Gastroesophageal sphincter (tissue), 4 donors: Measurements from ENCODE around the gene DUS1L. TPM values are rescaled to one million over a fixed set of nuclear protein-coding genes. Genes with fewer than 3 reads are reported as not detected.

Experiments
- ATAC-seq: fragments of 150-250 bp; one replicate; pipeline ENCODE4 v1.9.1; 2016; ENCODE audit warnings: mild to moderate bottlenecking, moderate library complexity
- H3K27ac ChIP-seq, 4 donors: fragments of 200-600 bp; sonication (generic) in 3 of 4; 1 replicate in 3 of 4; 2 replicates in 1 of 4; pipeline ENCODE4 v1.5.1; 2016 to 2019
- H3K27me3 ChIP-seq: fragments of 200-600 bp; sonication (generic); one replicate; pipeline ENCODE4 v1.5.1; 2019
- H3K36me3 ChIP-seq, 2 donors: fragments of 200-600 bp; sonication (generic); one replicate each; pipeline ENCODE4 v1.5.1; 2019; ENCODE audit warnings: control low read depth in 1 of 2
- H3K4me1 ChIP-seq, 3 donors: fragments of 200-600 bp; sonication (generic); 1 replicate in 2 of 3; 2 replicates in 1 of 3; pipeline ENCODE4 v1.5.1; 2016 to 2019; ENCODE audit warnings: control low read depth in 2 of 3
- H3K4me3 ChIP-seq, 2 donors: fragments of 200-600 bp; sonication (generic); one replicate each; pipeline ENCODE4 v1.5.1; 2019; ENCODE audit warnings: mild to moderate bottlenecking in 1 of 2, moderate library complexity in 1 of 2
- H3K9me3 ChIP-seq, 3 donors: fragments of 200-600 bp; sonication (generic); one replicate each; pipeline ENCODE4 v1.5.1; 2017 to 2019; ENCODE audit warnings: control low read depth in 2 of 3
- CTCF ChIP-seq, 4 experiments: fragments of 200-600 bp in 2 of 4; fragments of 450-650 bp in 2 of 4; sonication (generic) in 1 of 4; IDR thresholded peaks; one replicate each; pipeline ENCODE4 v1.5.1; 2017 to 2019; ENCODE audit warnings: antibody characterized with exemption in 4 of 4, mild to moderate bottlenecking in 2 of 4, moderate library complexity in 2 of 4
- EP300 ChIP-seq: sonication (generic); formaldehyde crosslinking; IDR thresholded peaks from one replicate; pipeline ENCODE4 v1.6.1; 2017; ENCODE audit warnings: antibody characterized with exemption, mild to moderate bottlenecking
- POLR2A ChIP-seq, 2 donors: fragments of 450-650 bp; IDR thresholded peaks; one replicate each; pipeline ENCODE4 v1.6.1; 2017; ENCODE audit warnings: antibody characterized with exemption in 2 of 2, mild to moderate bottlenecking in 2 of 2, moderate library complexity in 1 of 2
- POLR2AphosphoS5 ChIP-seq: sonication (generic); formaldehyde crosslinking; IDR thresholded peaks from one replicate; pipeline ENCODE4 v1.6.1; 2017; ENCODE audit warnings: antibody characterized with exemption
- WGBS, 2 donors: methylation state at CpG; one replicate each; pipeline ENCODE4 v1.1.5; 2018; ENCODE audit warnings: low coverage in 1 of 2; 5-methylcytosine and 5-hydroxymethylcytosine counted together
- total RNA-seq, 4 donors: library from RNA; depleted of rRNA; stranded (reverse); fragments of >200 nt; gene quantifications; one replicate each; pipeline ENCODE4 v1.1.0, GENCODE V29; 2016

DUS1L gene
- total RNA-seq, 4 donors from 2014 or later = 35.8 to 62.8 (median 52.9) TPM

GRCh38 chr17:82076018-82076784 lies 10.6 kb upstream of the DUS1L start:
- no peak for TF ChIP-seq POLR2A (IDR thresholded peaks at IDR 0.05)
- no peak for TF ChIP-seq CTCF (IDR thresholded peaks at IDR 0.05)
- TF ChIP-seq POLR2AphosphoS5 = no peak
- TF ChIP-seq EP300 = no peak
- no peaks in the 10 kb centered on the region for H3K27me3 ChIP-seq
- no peaks in the 10 kb centered on the region for H3K9me3 ChIP-seq
- 77 to 80% methylated on average over 12 to 14 of the region's 25 CpGs for WGBS, 2 donors
- H3K4me3 ChIP-seq = no peak overlapping the region
- ATAC-seq = no peak
- H3K36me3 ChIP-seq = peaks cover 0 to 30% of the 10 kb centered on the region in 2 donors
- no peaks in the 10 kb centered on the region for H3K4me1 ChIP-seq
- no peak overlapping the region for H3K27ac ChIP-seq

DNA sequence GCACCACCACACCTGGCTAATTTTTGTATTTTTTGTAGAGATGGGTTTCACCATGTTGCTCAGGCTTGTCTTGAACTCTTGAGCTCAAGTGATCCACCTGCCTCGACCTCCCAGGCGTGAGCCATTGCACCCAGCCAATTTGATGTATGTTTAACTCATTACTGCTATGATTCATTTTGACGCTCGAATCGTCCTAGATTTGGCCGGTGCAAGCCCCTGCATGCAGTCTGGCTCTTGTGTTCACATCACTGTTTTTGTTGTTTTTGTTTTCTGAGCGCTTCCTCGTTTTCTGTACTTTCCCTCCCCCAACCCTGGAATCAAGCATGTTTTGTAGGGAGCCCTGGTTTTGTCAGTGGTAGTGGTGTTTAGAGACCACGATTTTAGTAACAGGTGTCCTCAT lies 7.8 kb upstream of the DUS1L start:
- TF ChIP-seq POLR2A (IDR thresholded peaks at IDR 0.05) (no peak), POLR2AphosphoS5 (no peak), EP300 (no peak), CTCF (IDR thresholded peaks at IDR 0.05) (no peak)
- H3K36me3 ChIP-seq = peaks cover 0 to 2% of the 10 kb centered on the region in 2 donors
- no peak for ATAC-seq
- H3K27ac ChIP-seq = no peak overlapping the region
- no peak overlapping the region for H3K4me3 ChIP-seq
- no peaks in the 10 kb centered on the region for H3K4me1 ChIP-seq
- no peaks in the 10 kb centered on the region for H3K9me3 ChIP-seq
- H3K27me3 ChIP-seq = no peaks in the 10 kb centered on the region
- WGBS, 2 donors = 71 to 88% methylated on average over 7 to 8 of the region's 9 CpGs

DNA sequence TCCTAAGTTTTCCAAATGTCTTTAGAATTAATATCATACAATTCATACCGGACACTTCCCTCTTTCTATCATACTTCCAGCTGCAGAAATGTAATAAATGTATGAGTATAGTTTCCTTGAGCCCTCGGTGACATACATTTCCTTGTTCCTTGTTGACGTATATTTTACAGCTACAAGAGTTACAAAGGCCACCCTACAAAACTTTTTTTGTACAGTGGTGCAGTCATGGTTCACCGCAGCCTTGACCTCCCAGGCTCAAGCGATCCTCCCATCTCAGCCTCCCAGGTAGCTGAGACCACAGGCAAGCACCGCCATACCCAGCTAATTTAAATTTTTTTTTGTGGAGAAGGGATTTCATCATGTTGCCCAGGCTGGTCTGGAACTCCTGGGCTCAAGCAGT lies 7.2 kb upstream of the DUS1L start:
- Histone ChIP-seq H3K4me3 (no peak overlapping the region), H3K36me3 (no peaks in the 10 kb centered on the region), H3K9me3 (no peaks in the 10 kb centered on the region), H3K27me3 (no peaks in the 10 kb centered on the region), H3K4me1 (no peaks in the 10 kb centered on the region), H3K27ac (no peak overlapping the region)
- WGBS, 2 donors = 80 to 82% methylated on average over 6 of the region's 6 CpGs
- TF ChIP-seq CTCF (IDR thresholded peaks at IDR 0.05) = no peak
- TF ChIP-seq POLR2AphosphoS5 = no peak
- no peak for TF ChIP-seq POLR2A (IDR thresholded peaks at IDR 0.05)
- TF ChIP-seq EP300 = no peak
- ATAC-seq = no peak

GRCh38 chr17:82070611-82071010 lies 5.0 kb upstream of the DUS1L start:
- Histone ChIP-seq H3K4me1 (peaks cover 0 to 10% (median 7%) of the 10 kb centered on the region in 3 donors), H3K36me3 (no peaks in the 10 kb centered on the region), H3K27me3 (no peaks in the 10 kb centered on the region), H3K27ac (no peak overlapping the region), H3K9me3 (no peaks in the 10 kb centered on the region), H3K4me3 (no peak overlapping the region)
- no peak for ATAC-seq
- TF ChIP-seq POLR2A (IDR thresholded peaks at IDR 0.05) (no peak), CTCF (IDR thresholded peaks at IDR 0.05) (no peak), POLR2AphosphoS5 (no peak), EP300 (no peak)

GRCh38 chr17:82065193-82065637 lies 389 bp downstream of the DUS1L start:
- peaks cover 0 to 29% (median 19%) of the 10 kb centered on the region in 3 donors for H3K4me1 ChIP-seq
- peak overlapping the region; percentile 62 to 95 (median 90) for H3K27ac ChIP-seq
- H3K9me3 ChIP-seq = no peaks in the 10 kb centered on the region
- no peaks in the 10 kb centered on the region for H3K27me3 ChIP-seq
- peaks cover 0 to 41% of the 10 kb centered on the region in 2 donors for H3K36me3 ChIP-seq
- peak overlapping the region; percentile 72 to 85 for H3K4me3 ChIP-seq
- ATAC-seq = peak; percentile 47
- TF ChIP-seq EP300 (no peak), POLR2A (IDR thresholded peaks at IDR 0.05) (no peak), CTCF (IDR thresholded peaks at IDR 0.05) (no peak), POLR2AphosphoS5 (no peak)
- no CpG with 5 or more reads among the region's 47 CpGs for WGBS, 2 donors
